Activated T-cell treated with anti-CD3 and anti-CD28 coated beads, Interleukin-2, amount 50 U/mL, for 4 hours (primary cell): ENCODE measurements around the gene MROH2A. TPM values are rescaled to one million over a fixed set of nuclear protein-coding genes. Genes with fewer than 3 reads are reported as not detected.

ENCODE experiments used
- ATAC-seq, 2 donors: fragments of 200-7000 bp; cut with Tn5 transposase; one replicate each; pipeline ENCODE4 v1.10.0; 2021
- DNase-seq: peaks from one replicate; pipeline ENCODE4 v3.0.0-alpha.2; 2020
- H3K27me3 Mint-ChIP-seq: one replicate; pipeline ENCODE4 v1.8.0; 2021; ENCODE audit warnings: low read depth, mixed read lengths
- H3K36me3 Mint-ChIP-seq: one replicate; pipeline ENCODE4 v1.8.0; 2022; ENCODE audit warnings: mixed read lengths; ENCODE audit not compliant: insufficient read depth
- H3K4me1 Mint-ChIP-seq: one replicate; pipeline ENCODE4 v1.8.0; 2021; ENCODE audit warnings: low read depth, mixed read lengths
- H3K4me3 Mint-ChIP-seq: one replicate; pipeline ENCODE4 v1.8.0; 2021; ENCODE audit warnings: mild to moderate bottlenecking, moderate library complexity, mixed read lengths
- H3K9me3 Mint-ChIP-seq: one replicate; pipeline ENCODE4 v1.8.0; 2021; ENCODE audit warnings: mixed read lengths
- total RNA-seq, 3 donors: library from RNA; stranded (reverse); gene quantifications; one replicate each; pipeline ENCODE4 v1.2.1, GENCODE V29; 2021

The MROH2A gene
- total RNA-seq, 3 donors from 2014 or later = not detected

DNA sequence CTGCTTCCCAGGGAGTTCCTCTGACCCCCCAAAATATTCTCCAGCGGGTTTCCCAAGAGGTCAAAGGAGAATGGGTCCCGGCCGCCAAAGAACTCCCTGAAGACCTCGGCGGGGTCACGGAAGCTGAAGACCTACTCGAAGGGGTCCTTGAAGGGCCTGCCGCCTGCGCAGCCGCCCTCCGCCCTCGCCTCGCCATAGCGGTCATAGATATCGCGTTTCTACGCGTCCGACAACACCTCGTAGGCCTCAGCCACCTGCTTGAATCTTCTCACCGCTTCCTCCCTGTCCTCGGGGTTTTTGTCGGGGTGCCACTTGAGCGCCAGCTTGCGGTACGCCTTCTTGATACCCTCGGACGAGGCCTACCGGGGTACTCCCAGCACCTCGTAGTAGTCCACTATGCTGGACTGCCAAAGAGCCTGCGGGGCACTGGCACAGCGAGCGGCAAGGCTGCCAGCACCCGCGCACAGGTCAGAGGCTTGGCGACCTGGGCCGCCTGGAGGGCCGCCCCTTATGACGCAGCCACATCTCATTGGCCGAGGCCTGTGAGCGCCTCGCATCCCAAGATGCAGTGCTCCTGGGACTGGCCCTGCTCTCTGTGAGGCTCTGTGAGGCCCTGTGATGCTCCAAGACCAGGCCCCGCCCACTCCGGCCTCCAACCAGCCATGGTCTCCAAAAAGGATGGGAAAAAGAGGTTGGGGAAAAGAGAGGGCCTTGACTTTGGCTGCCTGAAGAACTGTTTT, 23.1 kb upstream of the MROH2A start:
- H3K27me3 Mint-ChIP-seq = peaks cover 13% of the 10 kb centered on the region
- DNase-seq (no peak), ATAC-seq (no peak)
- no peak overlapping the region for H3K4me3 Mint-ChIP-seq
- H3K36me3 Mint-ChIP-seq = no peaks in the 10 kb centered on the region
- H3K4me1 Mint-ChIP-seq = no peaks in the 10 kb centered on the region
- H3K9me3 Mint-ChIP-seq = peaks cover 12% of the 10 kb centered on the region

DNA sequence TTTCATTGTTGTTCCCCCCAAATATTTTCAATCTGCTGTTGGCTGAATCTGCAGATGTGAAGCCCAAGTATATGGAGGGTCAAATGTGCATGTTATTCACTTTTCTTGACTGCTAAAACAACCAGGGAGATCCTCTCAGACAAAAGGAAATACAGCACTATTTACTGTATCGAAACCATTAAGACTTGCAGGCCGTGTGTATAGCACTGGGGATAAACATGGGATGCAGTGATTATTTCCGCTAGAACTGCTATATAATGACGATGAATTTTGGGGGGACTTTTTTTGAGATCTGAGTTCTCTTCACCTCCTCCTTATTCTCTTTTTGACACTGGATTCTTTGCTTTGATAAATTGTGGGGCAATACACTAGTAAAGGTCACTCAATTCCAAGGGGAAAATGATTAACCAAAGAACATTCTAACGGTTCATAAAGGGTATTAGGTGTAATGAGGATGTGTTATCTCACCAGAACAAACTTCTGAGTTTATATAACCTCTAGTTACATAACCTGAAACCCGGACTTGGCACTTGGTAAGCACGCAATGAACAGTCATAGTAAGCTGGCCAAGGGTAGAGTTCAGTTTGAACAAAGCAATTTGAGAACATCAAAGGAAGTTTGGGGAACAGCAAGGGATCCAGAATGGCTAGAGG, 21.6 kb upstream of the MROH2A start:
- no peaks in the 10 kb centered on the region for H3K36me3 Mint-ChIP-seq
- H3K27me3 Mint-ChIP-seq = peaks cover 13% of the 10 kb centered on the region
- ATAC-seq (no peak), DNase-seq (no peak)
- no peaks in the 10 kb centered on the region for H3K4me1 Mint-ChIP-seq
- H3K4me3 Mint-ChIP-seq = no peak overlapping the region
- H3K9me3 Mint-ChIP-seq = peaks cover 4% of the 10 kb centered on the region

DNA sequence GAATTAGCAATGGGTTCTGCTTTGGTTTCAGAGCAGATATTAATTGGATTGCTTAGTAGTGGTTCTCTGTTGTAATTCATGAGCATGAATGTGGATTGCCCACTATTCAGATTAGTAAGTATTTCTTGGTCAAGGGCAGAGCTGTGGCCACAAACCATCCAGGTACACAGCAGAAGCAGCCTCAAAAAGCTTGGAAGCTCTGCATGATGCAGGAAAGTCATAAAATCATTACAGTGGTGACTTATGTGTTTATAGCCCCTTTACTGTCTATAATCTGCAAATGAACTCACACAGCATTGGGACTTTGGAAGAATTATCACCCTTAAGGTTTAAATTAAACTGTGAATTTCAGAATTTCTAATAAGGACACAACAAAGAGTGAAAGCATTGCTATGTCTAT, 20.0 kb upstream of the MROH2A start:
- Mint-ChIP-seq H3K9me3 (no peaks in the 10 kb centered on the region), H3K4me3 (no peak overlapping the region), H3K27me3 (peaks cover 11% of the 10 kb centered on the region), H3K36me3 (no peaks in the 10 kb centered on the region), H3K4me1 (no peaks in the 10 kb centered on the region)
- ATAC-seq (no peak), DNase-seq (no peak)

DNA sequence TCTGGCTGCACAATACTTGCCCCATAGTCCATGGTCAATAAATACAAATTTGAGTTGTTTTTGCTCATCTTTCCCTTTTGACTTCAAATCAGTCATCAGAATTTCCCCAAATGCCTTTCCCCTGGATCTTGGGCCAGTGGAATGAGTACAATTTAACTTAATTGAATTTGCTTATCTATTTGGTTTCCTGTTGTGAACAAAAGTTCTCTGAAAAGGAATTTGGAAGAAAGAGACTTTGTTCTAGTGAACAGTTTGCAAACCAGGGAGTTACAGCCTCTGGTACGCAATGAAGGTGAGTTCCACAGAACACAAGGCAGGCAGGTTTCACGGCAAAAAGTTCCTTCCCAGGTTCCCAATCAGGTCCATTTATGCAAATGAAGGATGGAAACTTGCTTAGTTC, 19.3 kb upstream of the MROH2A start:
- Mint-ChIP-seq H3K9me3 (no peaks in the 10 kb centered on the region), H3K27me3 (peaks cover 11% of the 10 kb centered on the region), H3K4me3 (no peak overlapping the region), H3K4me1 (no peaks in the 10 kb centered on the region), H3K36me3 (no peaks in the 10 kb centered on the region)
- DNase-seq (no peak), ATAC-seq (no peak)

DNA sequence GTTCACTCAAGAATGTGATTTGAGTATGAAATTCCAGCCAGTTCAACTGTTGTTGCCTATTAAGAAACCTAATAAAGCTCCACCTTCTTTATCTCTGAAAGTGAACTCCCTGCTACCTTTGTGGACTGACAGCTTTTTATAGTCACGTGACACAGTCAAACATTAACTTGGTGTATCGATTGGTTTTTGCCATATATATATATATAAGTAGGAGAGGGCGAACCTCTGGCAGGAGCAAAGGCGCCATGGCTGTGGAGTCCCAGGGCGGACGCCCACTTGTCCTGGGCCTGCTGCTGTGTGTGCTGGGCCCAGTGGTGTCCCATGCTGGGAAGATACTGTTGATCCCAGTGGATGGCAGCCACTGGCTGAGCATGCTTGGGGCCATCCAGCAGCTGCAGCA, 18.1 kb upstream of the MROH2A start, which contains the start of gene UGT1A1:
UGT1A1 (plus strand) TSS at position 228 of the 400 bp plus-strand sequence; CDS start at position 246, 18 bp downstream.
- Mint-ChIP-seq H3K4me1 (no peaks in the 10 kb centered on the region), H3K27me3 (peaks cover 16% of the 10 kb centered on the region), H3K4me3 (no peak within 1 kb of the TSS), H3K36me3 (no peaks in the 10 kb centered on the region), H3K9me3 (no peaks in the 10 kb centered on the region)
- DNase-seq (no peak), ATAC-seq (no peak)

DNA sequence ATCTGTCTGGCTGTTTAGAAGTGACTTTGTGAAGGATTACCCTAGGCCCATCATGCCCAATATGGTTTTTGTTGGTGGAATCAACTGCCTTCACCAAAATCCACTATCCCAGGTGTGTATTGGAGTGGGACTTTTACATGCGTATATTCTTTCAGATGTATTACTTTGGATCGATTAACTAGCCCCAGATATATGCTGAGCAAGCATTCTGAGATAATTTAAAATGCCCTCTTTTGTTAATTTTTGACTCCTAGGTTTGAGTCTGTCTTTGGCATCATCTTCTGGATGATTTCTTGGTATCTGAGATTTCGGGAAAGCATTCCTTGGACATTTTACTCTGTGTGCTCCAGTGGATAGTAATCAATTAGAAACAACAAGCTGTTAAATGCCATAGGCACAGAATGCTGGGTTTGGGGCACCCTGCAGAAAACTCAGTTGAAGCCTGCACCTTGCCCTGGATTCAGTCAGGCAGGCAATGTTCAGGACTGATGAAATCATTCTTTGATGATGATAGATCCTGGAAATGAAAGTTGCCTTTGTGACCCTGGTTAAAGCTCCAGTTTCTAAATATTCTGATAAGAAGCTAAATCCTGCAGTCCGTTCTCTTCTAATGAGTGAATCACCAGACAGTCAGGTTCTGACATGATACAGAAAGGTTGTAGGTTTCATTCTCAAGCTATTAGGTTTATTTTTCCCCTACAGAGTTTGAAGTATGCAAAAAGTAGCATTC, 16.9 kb upstream of the MROH2A start:
- Mint-ChIP-seq H3K4me1 (no peaks in the 10 kb centered on the region), H3K4me3 (no peak overlapping the region), H3K36me3 (no peaks in the 10 kb centered on the region), H3K27me3 (peaks cover 22% of the 10 kb centered on the region), H3K9me3 (no peaks in the 10 kb centered on the region)
- no peak for DNase-seq
- no peak for ATAC-seq

DNA sequence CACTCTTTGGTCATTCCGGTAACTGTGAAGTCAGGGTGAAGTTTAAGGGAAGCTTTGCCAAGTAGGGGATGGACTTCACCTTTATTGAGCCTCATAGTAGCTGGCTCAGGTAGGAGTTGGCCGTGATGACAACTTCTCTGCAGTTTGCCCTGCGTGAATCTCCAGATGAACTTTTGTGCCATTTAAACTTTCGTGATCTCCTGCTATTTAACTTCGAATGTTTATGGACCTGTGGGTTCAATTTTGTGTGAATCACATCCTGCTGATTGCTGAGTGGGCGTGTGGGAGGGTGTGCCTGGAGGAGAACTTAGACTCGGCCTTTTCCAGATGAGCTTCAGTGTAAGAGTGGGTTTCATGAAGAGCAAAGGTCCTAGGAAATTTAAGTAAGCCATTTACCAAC, 13.9 kb upstream of the MROH2A start:
- Mint-ChIP-seq H3K4me3 (no peak overlapping the region), H3K9me3 (no peaks in the 10 kb centered on the region), H3K4me1 (no peaks in the 10 kb centered on the region), H3K36me3 (no peaks in the 10 kb centered on the region), H3K27me3 (peaks cover 35% of the 10 kb centered on the region)
- DNase-seq (no peak), ATAC-seq (no peak)

DNA sequence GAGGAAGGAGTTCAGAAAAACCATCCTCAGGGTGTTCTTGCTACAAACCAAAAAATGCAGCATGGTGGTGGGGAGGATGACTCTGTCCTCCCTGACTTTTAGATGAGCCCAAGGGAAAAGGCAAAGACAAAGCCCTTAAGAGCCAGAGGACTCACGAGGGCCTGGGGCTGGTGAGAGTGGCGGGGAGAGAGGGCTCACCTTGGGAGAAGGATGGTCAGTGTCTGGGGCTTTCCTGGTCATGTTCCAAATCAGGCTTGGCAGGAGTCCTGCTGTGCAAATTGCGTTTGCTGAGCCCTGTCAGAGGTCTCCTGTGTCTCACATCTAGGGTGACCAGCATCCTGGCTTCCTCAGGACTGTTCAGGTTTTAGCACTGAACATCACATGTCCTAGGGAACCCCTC, 13.4 kb upstream of the MROH2A start:
- Mint-ChIP-seq H3K4me3 (no peak overlapping the region), H3K27me3 (peaks cover 38% of the 10 kb centered on the region), H3K36me3 (no peaks in the 10 kb centered on the region), H3K9me3 (no peaks in the 10 kb centered on the region), H3K4me1 (no peaks in the 10 kb centered on the region)
- ATAC-seq (no peak), DNase-seq (no peak)

DNA sequence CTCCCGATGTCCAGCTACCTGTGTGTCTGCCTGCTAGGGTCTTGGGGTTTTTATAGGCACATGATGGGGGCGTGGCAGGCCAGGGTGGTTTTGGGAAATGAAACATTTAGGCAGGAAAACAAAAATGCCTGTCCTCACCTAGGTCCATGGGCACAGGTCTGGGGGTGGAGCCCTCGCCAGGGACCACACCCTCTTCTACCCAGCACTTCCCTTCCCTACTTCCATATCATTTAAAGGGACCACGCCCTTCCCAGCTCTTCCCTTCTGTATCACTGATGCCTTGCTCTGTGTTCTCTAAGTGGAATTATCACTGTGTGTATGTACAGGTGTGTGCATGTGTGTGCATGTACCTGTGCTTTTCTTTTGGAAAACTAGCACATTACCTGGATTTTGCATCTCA, 11.7 kb upstream of the MROH2A start:
- Mint-ChIP-seq H3K36me3 (no peaks in the 10 kb centered on the region), H3K4me3 (no peak overlapping the region), H3K9me3 (no peaks in the 10 kb centered on the region), H3K27me3 (peaks cover 38% of the 10 kb centered on the region), H3K4me1 (no peaks in the 10 kb centered on the region)
- ATAC-seq (no peak), DNase-seq (no peak)

DNA sequence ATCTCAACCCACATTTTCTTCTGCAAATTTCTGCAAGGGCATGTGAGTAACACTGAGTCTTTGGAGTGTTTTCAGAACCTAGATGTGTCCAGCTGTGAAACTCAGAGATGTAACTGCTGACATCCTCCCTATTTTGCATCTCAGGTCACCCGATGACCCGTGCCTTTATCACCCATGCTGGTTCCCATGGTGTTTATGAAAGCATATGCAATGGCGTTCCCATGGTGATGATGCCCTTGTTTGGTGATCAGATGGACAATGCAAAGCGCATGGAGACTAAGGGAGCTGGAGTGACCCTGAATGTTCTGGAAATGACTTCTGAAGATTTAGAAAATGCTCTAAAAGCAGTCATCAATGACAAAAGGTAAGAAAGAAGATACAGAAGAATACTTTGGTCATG, 10.1 kb upstream of the MROH2A start:
- no peaks in the 10 kb centered on the region for H3K4me1 Mint-ChIP-seq
- H3K36me3 Mint-ChIP-seq = no peaks in the 10 kb centered on the region
- H3K27me3 Mint-ChIP-seq = peaks cover 38% of the 10 kb centered on the region
- no peaks in the 10 kb centered on the region for H3K9me3 Mint-ChIP-seq
- no peak overlapping the region for H3K4me3 Mint-ChIP-seq
- no peak for DNase-seq
- no peak for ATAC-seq

DNA sequence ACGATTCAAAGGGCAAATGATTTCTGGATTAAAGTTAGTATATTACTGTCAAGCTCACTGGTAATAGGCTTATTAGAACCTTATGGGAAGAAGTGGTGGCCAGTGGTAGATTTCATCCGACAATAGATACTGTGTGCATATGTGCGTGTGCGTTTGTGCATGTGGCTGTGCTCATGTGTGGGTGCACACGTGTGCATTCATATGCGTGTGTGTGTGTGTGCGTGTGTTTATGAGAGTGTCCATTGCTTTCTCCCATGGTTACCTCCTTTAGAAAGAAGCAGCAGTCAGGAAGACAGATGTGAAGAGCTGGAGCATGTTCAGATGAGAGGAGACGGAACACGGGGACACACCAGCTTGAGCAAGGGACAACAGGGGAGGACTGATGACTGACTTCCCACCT, 8.9 kb upstream of the MROH2A start:
- Mint-ChIP-seq H3K9me3 (no peaks in the 10 kb centered on the region), H3K4me3 (no peak overlapping the region), H3K27me3 (peaks cover 30% of the 10 kb centered on the region), H3K36me3 (no peaks in the 10 kb centered on the region), H3K4me1 (no peaks in the 10 kb centered on the region)
- no peak for ATAC-seq
- DNase-seq = no peak

DNA sequence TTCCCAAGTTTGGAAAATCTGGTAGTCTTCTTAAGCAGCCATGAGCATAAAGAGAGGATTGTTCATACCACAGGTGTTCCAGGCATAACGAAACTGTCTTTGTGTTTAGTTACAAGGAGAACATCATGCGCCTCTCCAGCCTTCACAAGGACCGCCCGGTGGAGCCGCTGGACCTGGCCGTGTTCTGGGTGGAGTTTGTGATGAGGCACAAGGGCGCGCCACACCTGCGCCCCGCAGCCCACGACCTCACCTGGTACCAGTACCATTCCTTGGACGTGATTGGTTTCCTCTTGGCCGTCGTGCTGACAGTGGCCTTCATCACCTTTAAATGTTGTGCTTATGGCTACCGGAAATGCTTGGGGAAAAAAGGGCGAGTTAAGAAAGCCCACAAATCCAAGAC, 6.0 kb upstream of the MROH2A start:
- Mint-ChIP-seq H3K27me3 (peaks cover 13% of the 10 kb centered on the region), H3K4me1 (no peaks in the 10 kb centered on the region), H3K36me3 (no peaks in the 10 kb centered on the region), H3K4me3 (no peak overlapping the region), H3K9me3 (peaks cover under 1% of the 10 kb centered on the region)
- ATAC-seq (no peak), DNase-seq (no peak)

DNA sequence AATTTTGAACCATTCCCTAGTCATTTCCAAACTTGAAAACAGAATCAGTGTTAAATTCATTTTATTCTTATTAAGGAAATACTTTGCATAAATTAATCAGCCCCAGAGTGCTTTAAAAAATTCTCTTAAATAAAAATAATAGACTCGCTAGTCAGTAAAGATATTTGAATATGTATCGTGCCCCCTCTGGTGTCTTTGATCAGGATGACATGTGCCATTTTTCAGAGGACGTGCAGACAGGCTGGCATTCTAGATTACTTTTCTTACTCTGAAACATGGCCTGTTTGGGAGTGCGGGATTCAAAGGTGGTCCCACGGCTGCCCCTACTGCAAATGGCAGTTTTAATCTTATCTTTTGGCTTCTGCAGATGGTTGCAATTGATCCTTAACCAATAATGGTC, 5.5 kb upstream of the MROH2A start:
- DNase-seq (no peak), ATAC-seq (no peak)
- peaks cover 4% of the 10 kb centered on the region for H3K9me3 Mint-ChIP-seq
- no peaks in the 10 kb centered on the region for H3K36me3 Mint-ChIP-seq
- peaks cover 11% of the 10 kb centered on the region for H3K27me3 Mint-ChIP-seq
- no peak overlapping the region for H3K4me3 Mint-ChIP-seq
- no peaks in the 10 kb centered on the region for H3K4me1 Mint-ChIP-seq

DNA sequence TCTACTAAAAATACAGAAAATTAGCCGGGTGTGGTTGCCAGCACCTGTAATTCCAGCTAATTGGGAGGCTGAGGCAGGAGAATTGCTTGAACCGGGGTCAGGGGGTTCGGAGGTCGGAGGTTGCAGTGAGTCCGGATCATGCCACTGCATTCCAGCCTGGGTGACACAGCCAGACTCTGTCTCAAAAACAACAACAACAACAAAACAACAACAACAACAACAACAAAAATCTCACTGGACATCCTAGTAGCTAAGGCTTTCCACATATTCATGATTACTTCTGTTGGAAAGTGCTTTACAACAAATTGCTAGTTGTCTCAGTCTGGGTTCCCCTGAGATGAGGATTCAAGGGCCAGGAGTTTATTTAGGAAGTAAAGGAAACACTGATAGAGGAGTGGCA, 4.3 kb upstream of the MROH2A start:
- Mint-ChIP-seq H3K4me3 (no peak overlapping the region), H3K27me3 (peaks cover 16% of the 10 kb centered on the region), H3K36me3 (no peaks in the 10 kb centered on the region), H3K4me1 (no peaks in the 10 kb centered on the region), H3K9me3 (peaks cover 4% of the 10 kb centered on the region)
- DNase-seq (no peak), ATAC-seq (no peak)

DNA sequence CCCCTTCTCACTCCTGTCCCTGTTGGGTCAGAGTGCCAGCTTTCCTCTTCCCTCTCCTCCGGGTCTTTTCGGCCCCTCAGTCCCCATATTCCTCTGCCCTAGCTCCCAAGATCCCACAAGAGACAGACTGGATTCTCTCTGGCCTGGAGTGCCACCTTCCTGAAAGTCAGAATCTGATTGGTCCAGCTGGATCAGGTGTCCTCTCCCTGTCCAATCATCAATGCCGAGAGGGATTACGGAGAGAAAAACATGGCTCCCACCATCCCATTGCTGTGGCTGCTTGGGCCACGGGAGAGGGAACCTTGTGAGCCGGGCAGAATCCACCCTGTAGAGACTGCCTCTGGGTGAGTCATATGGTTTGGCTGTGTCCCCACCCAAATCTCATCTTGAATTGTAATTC, 2.7 kb upstream of the MROH2A start:
- Mint-ChIP-seq H3K4me3 (no peak overlapping the region), H3K27me3 (peaks cover 11% of the 10 kb centered on the region), H3K36me3 (no peaks in the 10 kb centered on the region), H3K9me3 (peaks cover 4% of the 10 kb centered on the region), H3K4me1 (no peaks in the 10 kb centered on the region)
- no peak for DNase-seq
- no peak for ATAC-seq
